HepG2 (cell line): ENCODE results near the gene SS18L1. TPM values are rescaled to one million over a fixed set of nuclear protein-coding genes. Genes with fewer than 3 reads are reported as not detected.

Experiments used
- AGO2 ChIP-seq: fragments of 200-400 bp; formaldehyde crosslinking; optimal IDR thresholded peaks from 2 replicates; pipeline ENCODE3; 2017; ENCODE audit warnings: mild to moderate bottlenecking, low read depth, low read length, moderate library complexity
- CEBPB ChIP-seq: IDR thresholded peaks from 2 replicates; pipeline ENCODE4 v1.6.1; 2011; ENCODE audit warnings: low read depth, low read length, improper control_type of control experiment, borderline replicate concordance
- CREB1 ChIP-seq, 2 experiments: fragments of 450-650 bp in 1 of 2; IDR thresholded peaks; 2 replicates each; pipeline ENCODE4 v1.6.1; 2016 to 2017; ENCODE audit warnings: control low read depth in 1 of 2, mild to moderate bottlenecking in 1 of 2, missing compliant biosample characterization in 1 of 2, missing genetic modification characterization in 1 of 2
- IKZF1 ChIP-seq: fragments of 450-650 bp; IDR thresholded peaks from 2 replicates; pipeline ENCODE4 v1.7.1; 2016
- NFYC ChIP-seq: IDR thresholded peaks from 2 replicates; pipeline ENCODE4 v1.6.1; 2016; ENCODE audit warnings: missing genetic modification reagents, missing compliant biosample characterization
- PPARG ChIP-seq: conservative IDR thresholded peaks from 2 replicates; pipeline ENCODE4 v1.6.1; 2016; ENCODE audit warnings: missing biosample characterization, missing genetic modification reagents
- RBM22 ChIP-seq: fragments of 200-400 bp; formaldehyde crosslinking; optimal IDR thresholded peaks from 2 replicates; pipeline ENCODE3; 2017; ENCODE audit warnings: mild to moderate bottlenecking, low read length, moderate library complexity
- TFE3 ChIP-seq: IDR thresholded peaks from 2 replicates; pipeline ENCODE4 v1.6.1; 2016
- THAP11 ChIP-seq: IDR thresholded peaks from 2 replicates; pipeline ENCODE4 v1.6.1; 2016; ENCODE audit warnings: missing biosample characterization, missing genetic modification reagents
- ZBTB37 ChIP-seq: sonication (generic); formaldehyde crosslinking; IDR thresholded peaks from 2 replicates; pipeline ENCODE4 v1.4.0; 2020; ENCODE audit warnings: mild to moderate bottlenecking, missing genetic modification reagents
- ZFAT ChIP-seq: sonication (generic); formaldehyde crosslinking; conservative IDR thresholded peaks from 2 replicates; pipeline ENCODE4 v1.8.1; 2023; ENCODE audit warnings: missing genetic modification reagents, inconsistent platforms
- ZNF318 ChIP-seq: sonication (generic); formaldehyde crosslinking; IDR thresholded peaks from 2 replicates; pipeline ENCODE4 v1.4.0; 2020; ENCODE audit warnings: mild to moderate bottlenecking, missing genetic modification reagents
- ZNF33A ChIP-seq: sonication (generic); formaldehyde crosslinking; IDR thresholded peaks from 2 replicates; pipeline ENCODE4 v1.5.1; 2020; ENCODE audit warnings: missing genetic modification reagents, mild to moderate bottlenecking, moderate library complexity, borderline replicate concordance
- ZNF607 ChIP-seq: sonication (generic); formaldehyde crosslinking; IDR thresholded peaks from 2 replicates; pipeline ENCODE4 v1.5.1; 2020; ENCODE audit warnings: missing genetic modification reagents, mild to moderate bottlenecking, borderline replicate concordance
- ZNF740 ChIP-seq: sonication (generic); formaldehyde crosslinking; IDR thresholded peaks from 2 replicates; pipeline ENCODE4 v1.4.0; 2020; ENCODE audit warnings: missing genetic modification reagents
- polyA plus RNA-seq, 8 experiments: library from polyadenylated mRNA; depleted of rRNA in 3 of 8; stranded (reverse) in 7 of 8; unstranded in 1 of 8; fragments of >200 nt; fragmentation: Illumina TruSeq in 4 of 8; extraction: Trizol in 4 of 8; gene quantifications; 2 replicates each; pipeline versions ENCODE4 v1.2.1 to v1.2.3, GENCODE V29; 2011 to 2016; ENCODE audit warnings: low read depth in 4 of 8, missing spikeins in 1 of 8, mixed read lengths in 1 of 8; ENCODE audit not compliant: insufficient read depth in 1 of 8
- total RNA-seq, 5 experiments: library from RNA; depleted of rRNA; stranded (reverse); fragments of >200 nt; fragmentation: Illumina TruSeq; extraction: Trizol; gene quantifications; 2 replicates each; pipeline ENCODE4 v1.2.3, GENCODE V29; 2016; ENCODE audit warnings: low read depth in 1 of 5
- TF ChIP-seq, protein P1 (sequence below): sonication (generic); formaldehyde crosslinking; IDR thresholded peaks from 2 replicates; pipeline ENCODE4 v1.4.0; 2020; ENCODE audit warnings: missing genetic modification reagents

The SS18L1 gene
- total and polyA plus RNA-seq, 2 of the 13 experiments (the other 11 are each of a cell fraction or from before 2014, with no cell fraction given): 17.8 to 27.6 TPM

DNA sequence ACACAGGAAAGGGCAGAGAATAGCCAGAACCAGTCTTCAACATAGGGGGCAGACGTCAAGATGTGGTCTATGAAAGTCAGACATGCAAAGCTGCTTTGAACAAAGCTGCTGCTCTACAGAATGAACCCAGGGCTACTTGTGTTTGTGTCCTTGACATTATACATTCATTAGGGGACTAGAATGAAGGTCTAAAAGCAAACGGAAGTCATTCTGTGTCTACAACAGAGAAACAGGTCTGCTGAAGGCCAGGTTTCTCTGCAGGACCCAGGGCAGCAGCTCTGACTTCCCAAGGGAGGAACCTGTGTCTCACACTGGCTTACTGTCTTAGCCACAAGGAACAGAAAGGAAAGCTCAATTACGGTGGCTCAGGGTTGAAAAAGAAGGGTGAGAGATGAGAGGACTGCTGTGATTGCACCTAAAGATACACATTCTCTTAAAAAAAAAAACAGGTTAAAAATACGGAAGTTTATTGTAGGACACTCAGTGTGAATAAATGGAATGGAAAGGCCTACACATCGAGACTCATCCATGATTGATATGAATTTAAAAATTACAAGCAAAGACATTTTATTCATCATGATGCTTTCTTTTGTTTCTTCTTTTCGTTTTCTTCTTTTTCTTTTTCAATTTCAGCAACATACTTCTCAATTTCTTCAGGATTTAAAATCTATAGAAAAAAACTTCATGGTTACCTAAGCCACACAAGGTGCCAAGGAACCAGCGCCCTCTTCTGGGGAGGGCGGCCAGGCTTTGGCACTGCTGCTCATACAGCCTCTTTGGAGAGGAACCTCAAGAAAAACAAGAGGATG lies 7.1 kb upstream of the SS18L1 start (continued):
- TF ChIP-seq, protein P1, sequence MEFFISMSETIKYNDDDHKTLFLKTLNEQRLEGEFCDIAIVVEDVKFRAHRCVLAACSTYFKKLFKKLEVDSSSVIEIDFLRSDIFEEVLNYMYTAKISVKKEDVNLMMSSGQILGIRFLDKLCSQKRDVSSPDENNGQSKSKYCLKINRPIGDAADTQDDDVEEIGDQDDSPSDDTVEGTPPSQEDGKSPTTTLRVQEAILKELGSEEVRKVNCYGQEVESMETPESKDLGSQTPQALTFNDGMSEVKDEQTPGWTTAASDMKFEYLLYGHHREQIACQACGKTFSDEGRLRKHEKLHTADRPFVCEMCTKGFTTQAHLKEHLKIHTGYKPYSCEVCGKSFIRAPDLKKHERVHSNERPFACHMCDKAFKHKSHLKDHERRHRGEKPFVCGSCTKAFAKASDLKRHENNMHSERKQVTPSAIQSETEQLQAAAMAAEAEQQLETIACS (CRISPR knock-in tag): no peak
- TF ChIP-seq ZNF607 (CRISPR knock-in tag) (no peak), ZNF318 (CRISPR knock-in tag) (no peak), PPARG (peak; percentile 61; the same call in 1 of the 2 replicates), CEBPB (no peak), THAP11 (CRISPR knock-in tag) (peak; percentile 52; the same call in 1 of the 2 replicates), ZFAT (CRISPR knock-in tag) (no peak), ZBTB37 (CRISPR knock-in tag) (no peak), TFE3 (CRISPR knock-in tag) (0 out of 2 replicates have a peak, but pooled peaks have one; percentile 20), IKZF1 (no peak), CREB1 (IDR thresholded peaks at IDR 0.05) (no peak), CREB1 (CRISPR knock-in tag; IDR thresholded peaks at IDR 0.05) (no peak), RBM22 (peak; percentile 80), AGO2 (peak; percentile 54), NFYC (CRISPR knock-in tag) (no peak), ZNF740 (CRISPR knock-in tag) (no peak), ZNF33A (CRISPR knock-in tag) (no peak)
